Gastrocnemius medialis (tissue), 4 donors: ENCODE measurements around the gene LYPD1.

Source experiments
- POLR2A ChIP-seq, 2 donors: fragments of 450-650 bp; IDR thresholded peaks; one replicate each; pipeline ENCODE4 v1.6.1; 2017; ENCODE audit warnings: antibody characterized with exemption in 2 of 2, mild to moderate bottlenecking in 2 of 2, moderate library complexity in 2 of 2
- TF ChIP-seq, protein P1 (sequence below), 5 experiments: fragments of 450-650 bp in 3 of 5; fragments of 200-600 bp in 2 of 5; sonication (generic) in 2 of 5; IDR thresholded peaks in 4 of 5; conservative IDR thresholded peaks in 1 of 5; 1 replicate in 4 of 5; 2 replicates in 1 of 5; pipeline ENCODE4 v1.5.1; 2016 to 2019; ENCODE audit warnings: antibody characterized with exemption in 5 of 5, mild to moderate bottlenecking in 3 of 5, moderate library complexity in 3 of 5

DNA sequence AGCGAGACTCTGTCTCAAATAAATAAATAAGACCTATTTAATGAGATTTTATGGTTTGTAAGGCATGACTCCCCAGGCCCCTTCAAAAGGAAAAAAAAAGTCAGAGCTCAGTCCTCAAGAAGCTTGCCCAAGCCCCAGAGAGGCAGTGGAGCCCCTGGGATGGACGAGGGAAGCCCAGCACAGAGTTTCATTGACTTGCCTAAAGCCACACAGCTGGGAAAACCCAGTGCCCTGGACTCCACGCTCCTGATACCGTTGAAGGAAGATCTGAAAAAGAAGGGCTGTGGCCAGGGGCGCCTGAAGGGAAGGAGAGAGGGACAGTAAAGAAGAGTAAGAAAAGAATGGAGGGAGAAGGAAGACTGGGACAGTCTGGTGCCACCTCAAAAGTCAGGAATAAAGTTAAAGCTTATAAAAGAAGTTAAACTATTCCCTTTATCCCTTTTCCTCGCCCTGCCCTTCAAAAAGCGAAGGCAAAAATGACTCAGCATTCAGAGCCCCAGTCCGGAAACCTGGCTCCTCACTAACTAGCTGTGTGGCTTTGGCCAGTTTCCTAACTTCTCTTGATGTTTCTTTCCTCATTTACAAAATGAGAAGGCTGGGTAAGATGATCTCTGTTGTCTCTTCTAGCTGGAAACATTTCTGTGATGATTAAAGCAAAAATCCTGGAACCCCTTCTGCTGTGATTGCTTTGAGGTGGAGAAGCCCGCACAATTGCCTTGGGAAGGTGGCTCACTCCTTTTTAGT lies 46.7 kb downstream of the LYPD1 start:
- TF ChIP-seq, protein P1, sequence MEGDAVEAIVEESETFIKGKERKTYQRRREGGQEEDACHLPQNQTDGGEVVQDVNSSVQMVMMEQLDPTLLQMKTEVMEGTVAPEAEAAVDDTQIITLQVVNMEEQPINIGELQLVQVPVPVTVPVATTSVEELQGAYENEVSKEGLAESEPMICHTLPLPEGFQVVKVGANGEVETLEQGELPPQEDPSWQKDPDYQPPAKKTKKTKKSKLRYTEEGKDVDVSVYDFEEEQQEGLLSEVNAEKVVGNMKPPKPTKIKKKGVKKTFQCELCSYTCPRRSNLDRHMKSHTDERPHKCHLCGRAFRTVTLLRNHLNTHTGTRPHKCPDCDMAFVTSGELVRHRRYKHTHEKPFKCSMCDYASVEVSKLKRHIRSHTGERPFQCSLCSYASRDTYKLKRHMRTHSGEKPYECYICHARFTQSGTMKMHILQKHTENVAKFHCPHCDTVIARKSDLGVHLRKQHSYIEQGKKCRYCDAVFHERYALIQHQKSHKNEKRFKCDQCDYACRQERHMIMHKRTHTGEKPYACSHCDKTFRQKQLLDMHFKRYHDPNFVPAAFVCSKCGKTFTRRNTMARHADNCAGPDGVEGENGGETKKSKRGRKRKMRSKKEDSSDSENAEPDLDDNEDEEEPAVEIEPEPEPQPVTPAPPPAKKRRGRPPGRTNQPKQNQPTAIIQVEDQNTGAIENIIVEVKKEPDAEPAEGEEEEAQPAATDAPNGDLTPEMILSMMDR (IDR thresholded peaks at IDR 0.05 in 4 of 5, conservative IDR thresholded peaks at IDR 0.05 in 1 of 5) = no peak
- no peak for TF ChIP-seq POLR2A (IDR thresholded peaks at IDR 0.05)
